GM21825 (cell line): Measurements from ENCODE around the gene GPR27.

Experiments
- ATAC-seq: cut with Tn5 transposase; IDR thresholded peaks from one replicate; pipeline ENCODE4 v1.9.1; 2021; ENCODE audit warnings: mild to moderate bottlenecking, moderate library complexity; ENCODE audit not compliant: unreplicated experiment

GPR27 gene

GRCh38 chr3:71785532-71786216 lies 32.0 kb downstream of the GPR27 start:
- ATAC-seq = no peak

- ATAC-seq = no peak
Measured at GRCh38 chr3:71786217-71786549, 32.5 kb downstream of the GPR27 start.

- no peak for ATAC-seq
Measured at GRCh38 chr3:71786551-71786950, 32.9 kb downstream of the GPR27 start.

GRCh38 chr3:71787851-71788405 lies 34.3 kb downstream of the GPR27 start:
- ATAC-seq = no peak

- no peak for ATAC-seq
Measured at GRCh38 chr3:71789922-71790321, 36.3 kb downstream of the GPR27 start.

GRCh38 chr3:71791634-71792033 lies 38.0 kb downstream of the GPR27 start:
- no peak for ATAC-seq

GRCh38 chr3:71796290-71796689 lies 42.6 kb downstream of the GPR27 start:
- no peak for ATAC-seq

- no peak for ATAC-seq
Measured at GRCh38 chr3:71797455-71797854, 43.8 kb downstream of the GPR27 start.

GRCh38 chr3:71800023-71800422 lies 46.4 kb downstream of the GPR27 start:
- ATAC-seq = no peak

- no peak for ATAC-seq
Measured at GRCh38 chr3:71801986-71802385, 48.3 kb downstream of the GPR27 start.

GRCh38 chr3:71803248-71803647 lies 49.6 kb downstream of the GPR27 start:
- no peak for ATAC-seq

GRCh38 chr3:71805199-71805598 lies 51.5 kb downstream of the GPR27 start:
- no peak for ATAC-seq

GRCh38 chr3:71805691-71806090 lies 52.0 kb downstream of the GPR27 start:
- ATAC-seq = no peak
